Measurements from ENCODE around the gene PRKAR2A.

PRKAR2A gene

GRCh38 chr3:48738926-48739616, 108.6 kb downstream of the PRKAR2A start:
- no peak for TF ChIP-seq CTCF (IDR thresholded peaks at IDR 0.05)

- no peak for TF ChIP-seq CTCF (IDR thresholded peaks at IDR 0.05)
These were observed 109.5 kb downstream of the PRKAR2A start for GRCh38 chr3:48738144-48738536.

GRCh38 chr3:48727511-48727910, 120.2 kb downstream of the PRKAR2A start:
- TF ChIP-seq CTCF (IDR thresholded peaks at IDR 0.05): no peak

- TF ChIP-seq CTCF (IDR thresholded peaks at IDR 0.05): no peak
These were observed 123.9 kb downstream of the PRKAR2A start for GRCh38 chr3:48723725-48724124.

- TF ChIP-seq CTCF (IDR thresholded peaks at IDR 0.05): no peak
These were observed 130.5 kb downstream of the PRKAR2A start, which contains the start of gene IP6K2 for GRCh38 chr3:48716982-48717746. Gene IP6K2, minus strand, starts transcription at chr3:48717221. Its CDS starts 21,930 bp downstream, at chr3:48695291.

- no peak for TF ChIP-seq CTCF (IDR thresholded peaks at IDR 0.05)
These were observed 131.1 kb downstream of the PRKAR2A start for GRCh38 chr3:48716508-48716981.

GRCh38 chr3:48715174-48715800, 132.4 kb downstream of the PRKAR2A start:
- TF ChIP-seq CTCF (IDR thresholded peaks at IDR 0.05): no peak
